Measurements from ENCODE around the gene PSMB9. TPM values are rescaled to one million over a fixed set of nuclear protein-coding genes. Genes with fewer than 3 reads are reported as not detected.

Gene PSMB9
- total and polyA plus RNA-seq, 2 experiments from 2014 or later, result 2.8 to 5.5 TPM

- Mint-ChIP-seq H3K27me3 (ENCODE audit: insufficient read depth, low read depth, poor library complexity) (peaks cover 7% of the 10 kb centered on the region), H3K9me3 (no peaks in the 10 kb centered on the region), H3K27ac (no peak overlapping the region), H3K36me3 (ENCODE audit: low read depth) (peaks cover 9% of the 10 kb centered on the region), H3K4me1 (peaks cover 10% of the 10 kb centered on the region), H3K4me3 (no peak overlapping the region)
- H2AFZ ChIP-seq, result no peak overlapping the region
- H3K4me3 ChIP-seq, result no peak overlapping the region
- no peak overlapping the region for H3K4me2 ChIP-seq
- H3K27me3 ChIP-seq (ENCODE audit: insufficient read depth), result no peaks in the 10 kb centered on the region
- ATAC-seq (no peak), DNase-seq (ENCODE audit: low spot score) (no peak)
- no peak overlapping the region for H3K27ac ChIP-seq (ENCODE audit: low read depth)
- H3K36me3 ChIP-seq (ENCODE audit: insufficient read depth), result 0 out of 2 replicates have a peak, but pooled peaks cover 3% of the 10 kb centered on the region
- H3K79me2 ChIP-seq (replicated peaks; ENCODE audit: insufficient read depth), result no peaks in the 10 kb centered on the region
- H3K4me1 ChIP-seq (ENCODE audit: insufficient read depth), result peaks cover 10% of the 10 kb centered on the region; the same call in 1 of the 2 replicates
- no peak for TF ChIP-seq CTCF (conservative IDR thresholded peaks at IDR 0.05; ENCODE audit: low read depth in 2 of 2)
- no peak for TF ChIP-seq EZH2 (IDR thresholded peaks at IDR 0.05; ENCODE audit: low read depth, unreplicated experiment)
- TF ChIP-seq POLR2AphosphoS5 (IDR thresholded peaks at IDR 0.05; ENCODE audit: low read depth), result no peak
- TF ChIP-seq REST (IDR thresholded peaks at IDR 0.05; ENCODE audit: unreplicated experiment), result no peak
- TF ChIP-seq EZH2phosphoT487 (IDR thresholded peaks at IDR 0.05; ENCODE audit: unreplicated experiment), result no peak
- TF ChIP-seq NANOG (IDR thresholded peaks at IDR 0.05; ENCODE audit: borderline replicate concordance), result no peak
- TF ChIP-seq STAT1 (IDR thresholded peaks at IDR 0.05; ENCODE audit: unreplicated experiment), result no peak
- TF ChIP-seq JUNB (IDR thresholded peaks at IDR 0.05; ENCODE audit: unreplicated experiment), result no peak
- TF ChIP-seq ZNF331 (CRISPR knock-in tag; IDR thresholded peaks at IDR 0.05; ENCODE audit: low read depth), result no peak
- no peak for TF ChIP-seq ZNF462 (CRISPR knock-in tag; IDR thresholded peaks at IDR 0.05)
- no peak for TF ChIP-seq CREB1 (CRISPR knock-in tag; IDR thresholded peaks at IDR 0.05; ENCODE audit: low read depth)
- no peak for TF ChIP-seq ETS1 (IDR thresholded peaks at IDR 0.05)
- H4K20me1 ChIP-seq (replicated peaks; ENCODE audit: insufficient read depth), result 0 out of 2 replicates have a peak, but pooled peaks cover 6% of the 10 kb centered on the region
- H3F3A ChIP-seq (replicated peaks; ENCODE audit: low read depth), result no peaks in the 10 kb centered on the region
- H3K9me2 ChIP-seq (ENCODE audit: insufficient read depth), result no peaks in the 10 kb centered on the region
Observed at GRCh38 chr6:32832535-32832934, 21.5 kb upstream of the PSMB9 start.
